Astrocyte of the spinal cord (primary cell): ENCODE data around the gene NOLC1.

Experiments
- DNase-seq: peaks from one replicate; pipeline ENCODE4 v3.0.0; 2011; ENCODE audit warnings: low read depth, low spot score
- H3K4me3 ChIP-seq: 2 replicates; pipeline ENCODE4 v1.5.1; 2011; ENCODE audit warnings: low read depth, mild to moderate bottlenecking, low read length, moderate library complexity
- CTCF ChIP-seq: IDR thresholded peaks from 2 replicates; pipeline ENCODE4 v1.5.1; 2012; ENCODE audit warnings: low read depth, mild to moderate bottlenecking, low read length, inconsistent platforms
- in situ Hi-C: cut with HindIII; loops from 2 replicates; pipeline ENCODE4 v1.10.0; 2017; ENCODE audit warnings: low sequenced_read_pairs

Gene NOLC1

GRCh38 chr10:102123223-102123622 lies 29.0 kb upstream of the NOLC1 start:
- TF ChIP-seq CTCF: no peak
- in situ Hi-C loops: no loop called here
- no peak for DNase-seq
- no peak overlapping the region for H3K4me3 ChIP-seq

- in situ Hi-C loops: no loop called here
- peak; percentile 49 for DNase-seq
- no peak for TF ChIP-seq CTCF
- no peak overlapping the region for H3K4me3 ChIP-seq
Measured at GRCh38 chr10:102131286-102132170, 20.7 kb upstream of the NOLC1 start.

GRCh38 chr10:102132193-102132562 lies 20.0 kb upstream of the NOLC1 start:
- H3K4me3 ChIP-seq: peak overlapping the region; percentile 98
- in situ Hi-C loops: no loop called here
- DNase-seq: no peak
- no peak for TF ChIP-seq CTCF

- TF ChIP-seq CTCF: peak; percentile 88
- peak; percentile 99 for DNase-seq
- in situ Hi-C loops: no loop called here
- peak within 1 kb of the TSS; percentile 98 for H3K4me3 ChIP-seq
Measured at GRCh38 chr10:102132563-102133372, 19.4 kb upstream of the NOLC1 start, which contains the start of gene PPRC1. TSS of gene PPRC1 (plus strand) at chr10:102133040. CDS start at chr10:102133069, 29 bp downstream.

- peak; percentile 66 for DNase-seq
- in situ Hi-C loops: no loop called here
- TF ChIP-seq CTCF: no peak
- peak overlapping the region; percentile 98 for H3K4me3 ChIP-seq
Measured at GRCh38 chr10:102133373-102134195, 18.6 kb upstream of the NOLC1 start.

- in situ Hi-C loops: no loop called here
- no peak for DNase-seq
- H3K4me3 ChIP-seq: peak overlapping the region; percentile 98
- TF ChIP-seq CTCF: no peak
Measured at GRCh38 chr10:102134416-102134815, 17.8 kb upstream of the NOLC1 start.
